NOMO-1 (cell line): ENCODE data around the gene SLC9A6.
"Not testable (repeated sequence)": the region's sequence is repeated elsewhere in the genome, so short reads cannot be mapped to it uniquely, and the experiment has no call there.

Source experiments
- DNase-seq, 2 experiments: peaks; one replicate each; lab custom pipeline; 2025; ENCODE audit not compliant: unreplicated experiment in 2 of 2; lab: John Stamatoyannopoulos, UW

The SLC9A6 gene

GRCh38 chrX:136059350-136059749, 74.1 kb downstream of the SLC9A6 start:
- no peak for DNase-seq

GRCh38 chrX:136061286-136061685, 76.1 kb downstream of the SLC9A6 start:
- DNase-seq: no peak

- DNase-seq: no peak
These were observed 76.5 kb downstream of the SLC9A6 start for GRCh38 chrX:136061696-136062095.

- DNase-seq: peak; percentile 31 to 65
These were observed 78.3 kb downstream of the SLC9A6 start for GRCh38 chrX:136063340-136064079.

- DNase-seq: no peak
These were observed 79.4 kb downstream of the SLC9A6 start for GRCh38 chrX:136064661-136065043.

- peak in 1 of 2 experiments; percentile 23 for DNase-seq
These were observed 79.9 kb downstream of the SLC9A6 start for GRCh38 chrX:136065044-136065671.

- no peak for DNase-seq
These were observed 81.9 kb downstream of the SLC9A6 start for GRCh38 chrX:136067097-136067496.

GRCh38 chrX:136067966-136068365, 82.7 kb downstream of the SLC9A6 start:
- DNase-seq: no peak

- DNase-seq: no peak
These were observed 91.7 kb downstream of the SLC9A6 start for GRCh38 chrX:136076942-136077341.

- DNase-seq: no peak
These were observed 95.5 kb downstream of the SLC9A6 start for GRCh38 chrX:136080766-136081165.

- DNase-seq: no peak
These were observed 101.3 kb downstream of the SLC9A6 start for GRCh38 chrX:136086521-136086920.

- DNase-seq: not testable (repeated sequence)
These were observed 106.7 kb downstream of the SLC9A6 start for GRCh38 chrX:136091898-136092297.

- no peak for DNase-seq
These were observed 109.7 kb downstream of the SLC9A6 start for GRCh38 chrX:136094962-136095361.
